ENCODE data around the gene HRAS.

DNA sequence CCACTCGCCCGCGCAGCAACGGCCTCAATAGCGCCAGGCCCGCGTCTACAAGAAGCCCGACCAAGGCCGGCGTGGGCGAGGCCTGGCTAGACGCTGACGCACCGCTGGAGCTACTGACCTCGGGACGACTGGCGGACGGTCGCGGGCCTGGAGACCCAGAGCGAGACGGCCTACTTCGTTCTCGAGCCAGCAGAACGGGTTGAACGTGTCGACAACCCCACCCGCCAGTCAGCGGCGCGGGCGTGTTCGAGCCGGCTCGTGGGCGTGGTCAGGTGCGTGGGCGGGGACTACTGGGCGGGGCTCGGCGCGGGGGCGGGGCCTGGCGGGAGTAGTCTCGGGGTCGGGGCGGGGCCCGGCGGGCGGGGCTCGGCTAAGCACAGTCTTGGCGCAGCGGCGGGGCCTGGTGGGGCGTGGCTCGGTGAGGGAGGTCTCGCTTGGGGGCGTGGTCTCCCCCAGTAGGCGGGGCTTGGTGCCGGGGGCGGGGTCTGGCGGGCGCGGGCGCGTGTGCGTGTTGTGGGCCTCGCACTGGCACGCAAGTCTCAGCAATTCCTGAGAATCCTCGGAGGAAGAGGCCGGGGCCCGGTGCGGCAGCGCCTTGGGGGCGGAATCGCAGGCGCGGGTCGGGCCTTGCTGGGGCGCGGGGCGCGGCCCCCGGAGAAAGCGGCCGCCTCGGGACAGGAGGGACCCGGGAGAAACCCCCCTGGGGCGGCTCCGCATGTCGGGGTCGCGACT lies 28.2 kb downstream of the HRAS start, which contains the start of gene RNH1:
- TF ChIP-seq CTCF (IDR thresholded peaks at IDR 0.05 in 2 of 3, conservative IDR thresholded peaks at IDR 0.05 in 1 of 3; ENCODE audit: borderline replicate concordance in 1 of 3, insufficient read depth in 1 of 3, low read depth in 2 of 3, low read length in 2 of 3) (no peak), POLR2A (IDR thresholded peaks at IDR 0.05; ENCODE audit: borderline replicate concordance, extremely low read depth, insufficient read depth, insufficient read length) (peak; percentile 31), CBX3 (IDR thresholded peaks at IDR 0.05; ENCODE audit: low read depth) (no peak; the same call in 1 of the 2 replicates), EZH2 (IDR thresholded peaks at IDR 0.05) (no peak), ELF1 (IDR thresholded peaks at IDR 0.05; ENCODE audit: borderline replicate concordance, low read depth) (no peak), JUND (IDR thresholded peaks at IDR 0.05) (no peak), TCF7L2 (IDR thresholded peaks at IDR 0.05; ENCODE audit: borderline replicate concordance, extremely low read depth, insufficient read depth, insufficient read length) (no peak), RAD21 (IDR thresholded peaks at IDR 0.05; ENCODE audit: low read depth) (no peak)

All from HCT116 (cell line).